Measurements from ENCODE around the gene EHD2.

Gene EHD2

GRCh38 chr19:47735131-47735530 is 21.9 kb downstream of the EHD2 start:
- Histone ChIP-seq H3K4me1 (ENCODE audit: insufficient read depth, low read length) (peaks cover 1% of the 10 kb centered on the region), H3K4me3 (ENCODE audit: low read depth in 1 of 2, low read length in 2 of 2) (no peak overlapping the region), H3K27ac (ENCODE audit: low read length) (no peak overlapping the region), H3K79me2 (ENCODE audit: insufficient read depth, low read length) (no peaks in the 10 kb centered on the region), H2AFZ (ENCODE audit: low read depth, low read length) (no peak overlapping the region), H3K36me3 (ENCODE audit: insufficient read depth, low read length) (no peaks in the 10 kb centered on the region), H4K20me1 (ENCODE audit: insufficient read depth, low read length) (no peaks in the 10 kb centered on the region), H3K4me2 (ENCODE audit: insufficient read depth, low read length) (no peak overlapping the region), H3K27me3 (ENCODE audit: insufficient read depth, low read length, poor library complexity) (peaks cover 6% of the 10 kb centered on the region), H3K9ac (ENCODE audit: low read depth, low read length) (no peak overlapping the region), H3K9me3 (ENCODE audit: insufficient read depth, low read length, severe bottlenecking) (no peaks in the 10 kb centered on the region)
- DNase-seq (no peak), ATAC-seq (ENCODE audit: insufficient read depth, low read depth) (no peak)
- no peak for TF ChIP-seq EZH2 (IDR thresholded peaks at IDR 0.05; ENCODE audit: borderline replicate concordance, low read depth, low read length, severe bottlenecking)
- no peak for TF ChIP-seq CTCF (IDR thresholded peaks at IDR 0.05; ENCODE audit: borderline replicate concordance, extremely low read depth, low read length, poor library complexity, severe bottlenecking)

GRCh38 chr19:47740866-47741519 is 27.8 kb downstream of the EHD2 start:
- H3K9ac ChIP-seq (ENCODE audit: low read depth, low read length), result no peak overlapping the region
- H3K9me3 ChIP-seq (ENCODE audit: insufficient read depth, low read length, severe bottlenecking), result no peaks in the 10 kb centered on the region
- H3K27ac ChIP-seq (ENCODE audit: low read length), result no peak overlapping the region
- ATAC-seq (ENCODE audit: insufficient read depth, low read depth) (no peak), DNase-seq (no peak)
- no peak overlapping the region for H3K4me2 ChIP-seq (ENCODE audit: insufficient read depth, low read length)
- peaks cover 6% of the 10 kb centered on the region for H3K79me2 ChIP-seq (ENCODE audit: insufficient read depth, low read length)
- no peaks in the 10 kb centered on the region for H4K20me1 ChIP-seq (ENCODE audit: insufficient read depth, low read length)
- H3K4me3 ChIP-seq (ENCODE audit: low read depth in 1 of 2, low read length in 2 of 2), result no peak overlapping the region
- TF ChIP-seq CTCF (IDR thresholded peaks at IDR 0.05; ENCODE audit: borderline replicate concordance, extremely low read depth, low read length, poor library complexity, severe bottlenecking) (no peak), EZH2 (IDR thresholded peaks at IDR 0.05; ENCODE audit: borderline replicate concordance, low read depth, low read length, severe bottlenecking) (no peak)
- H3K36me3 ChIP-seq (ENCODE audit: insufficient read depth, low read length), result no peaks in the 10 kb centered on the region
- H3K27me3 ChIP-seq (ENCODE audit: insufficient read depth, low read length, poor library complexity), result no peaks in the 10 kb centered on the region
- H3K4me1 ChIP-seq (ENCODE audit: insufficient read depth, low read length), result peaks cover 17% of the 10 kb centered on the region
- no peak overlapping the region for H2AFZ ChIP-seq (ENCODE audit: low read depth, low read length)

- H3K9me3 ChIP-seq (ENCODE audit: insufficient read depth, low read length, severe bottlenecking), result no peaks in the 10 kb centered on the region
- peaks cover 2% of the 10 kb centered on the region for H3K36me3 ChIP-seq (ENCODE audit: insufficient read depth, low read length)
- no peak overlapping the region for H3K4me2 ChIP-seq (ENCODE audit: insufficient read depth, low read length)
- peaks cover 13% of the 10 kb centered on the region for H3K79me2 ChIP-seq (ENCODE audit: insufficient read depth, low read length)
- H2AFZ ChIP-seq (ENCODE audit: low read depth, low read length), result no peak overlapping the region
- H3K4me3 ChIP-seq (ENCODE audit: low read depth in 1 of 2, low read length in 2 of 2), result no peak overlapping the region
- H3K27me3 ChIP-seq (ENCODE audit: insufficient read depth, low read length, poor library complexity), result no peaks in the 10 kb centered on the region
- H3K4me1 ChIP-seq (ENCODE audit: insufficient read depth, low read length), result peaks cover 23% of the 10 kb centered on the region
- no peaks in the 10 kb centered on the region for H4K20me1 ChIP-seq (ENCODE audit: insufficient read depth, low read length)
- H3K9ac ChIP-seq (ENCODE audit: low read depth, low read length), result no peak overlapping the region
- DNase-seq, result no peak
- no peak for ATAC-seq (ENCODE audit: insufficient read depth, low read depth)
- no peak overlapping the region for H3K27ac ChIP-seq (ENCODE audit: low read length)
- no peak for TF ChIP-seq CTCF (IDR thresholded peaks at IDR 0.05; ENCODE audit: borderline replicate concordance, extremely low read depth, low read length, poor library complexity, severe bottlenecking)
- no peak for TF ChIP-seq EZH2 (IDR thresholded peaks at IDR 0.05; ENCODE audit: borderline replicate concordance, low read depth, low read length, severe bottlenecking)
These were observed 28.4 kb downstream of the EHD2 start for GRCh38 chr19:47741544-47742140.

Measured in DND-41 (cell line).